Activated T-cell treated with anti-CD3 and anti-CD28 coated beads, Interleukin-2, amount 50 U/mL, for 48 hours (primary cell): Measurements from ENCODE around the gene TFB1M.
"Not testable (repeated sequence)": the region's sequence is repeated elsewhere in the genome, so short reads cannot be mapped to it uniquely, and the experiment has no call there.

Source experiments
- DNase-seq, 2 experiments: peaks; one replicate each; pipeline ENCODE4 v3.0.0-alpha.2; 2020

Gene TFB1M

GRCh38 chr6:155292711-155293110 lies 21.6 kb downstream of the TFB1M start:
- no peak for DNase-seq

GRCh38 chr6:155291291-155291690 lies 23.0 kb downstream of the TFB1M start:
- no peak for DNase-seq

- no peak for DNase-seq
These were observed 23.8 kb downstream of the TFB1M start for GRCh38 chr6:155290491-155290890.

DNA sequence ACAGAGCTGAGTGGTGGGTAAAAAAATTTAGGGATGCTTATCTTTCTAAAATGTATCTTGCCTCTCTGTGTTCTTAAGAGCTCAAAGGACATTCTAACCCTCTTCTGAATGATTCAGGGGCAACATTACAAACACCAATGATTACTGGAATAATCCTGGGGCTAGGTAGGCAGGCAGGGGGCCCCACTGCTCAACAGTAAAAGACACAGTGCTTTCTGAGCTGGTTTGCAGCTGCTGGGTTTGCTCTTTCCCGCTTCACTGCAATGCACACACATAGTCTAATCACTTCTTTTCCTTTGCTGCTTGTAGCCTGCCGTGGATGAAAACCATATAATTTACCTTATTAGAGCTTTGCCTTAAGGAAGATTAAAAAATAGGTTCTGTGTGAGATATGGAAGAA lies 26.5 kb downstream of the TFB1M start:
- DNase-seq = no peak

DNA sequence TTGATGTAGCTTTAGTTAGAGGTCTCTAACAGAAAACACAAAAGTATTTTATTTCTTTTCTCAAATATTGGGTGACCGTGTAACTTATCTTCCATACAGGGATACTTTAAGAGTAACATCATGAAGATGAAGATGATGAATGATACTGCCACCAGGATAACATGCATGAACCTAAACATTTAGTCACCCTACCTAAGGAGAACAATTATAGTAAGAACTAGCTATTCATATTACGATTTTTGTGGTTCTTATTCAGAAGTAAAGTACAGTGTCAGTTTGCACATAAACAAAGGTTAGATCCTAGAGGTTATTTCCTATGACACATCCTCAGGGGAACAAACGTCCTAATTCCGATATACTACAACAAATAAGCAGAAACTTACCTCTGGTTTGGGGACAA lies 29.5 kb downstream of the TFB1M start:
- DNase-seq = no peak

DNA sequence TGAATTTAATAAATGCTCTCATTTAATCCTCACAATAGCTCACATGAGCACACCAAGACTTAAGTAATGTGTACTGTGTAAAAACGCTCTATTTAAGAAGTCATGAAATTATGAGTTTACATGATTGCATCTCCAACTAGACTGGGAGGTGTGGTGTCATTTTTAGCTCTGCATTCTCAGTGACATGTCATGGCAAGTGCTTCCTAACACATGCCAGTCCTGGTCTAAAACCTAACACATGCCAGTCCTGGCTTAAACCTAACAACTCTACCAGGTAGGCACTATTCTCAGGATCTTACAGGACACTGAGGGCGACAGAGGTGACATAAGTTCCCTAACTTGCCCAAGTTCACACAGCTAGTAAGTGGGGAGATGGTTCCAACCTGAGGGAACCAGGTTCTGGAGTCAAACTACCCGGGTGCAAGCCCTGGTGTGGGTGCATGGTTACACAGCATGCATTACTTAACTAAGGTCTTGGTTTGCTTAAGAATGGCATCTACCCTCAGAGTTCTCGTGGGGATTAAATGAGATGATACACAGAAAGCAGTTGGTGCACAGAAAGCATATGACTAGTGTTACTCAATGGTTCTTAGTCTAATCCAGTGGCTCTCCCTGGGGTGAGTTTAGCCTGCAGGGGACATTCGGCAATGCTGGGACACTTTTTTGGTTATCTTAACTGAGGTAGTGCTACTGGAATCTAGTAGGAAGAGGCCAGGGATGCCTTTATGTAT lies 35.8 kb downstream of the TFB1M start:
- no peak for DNase-seq

DNA sequence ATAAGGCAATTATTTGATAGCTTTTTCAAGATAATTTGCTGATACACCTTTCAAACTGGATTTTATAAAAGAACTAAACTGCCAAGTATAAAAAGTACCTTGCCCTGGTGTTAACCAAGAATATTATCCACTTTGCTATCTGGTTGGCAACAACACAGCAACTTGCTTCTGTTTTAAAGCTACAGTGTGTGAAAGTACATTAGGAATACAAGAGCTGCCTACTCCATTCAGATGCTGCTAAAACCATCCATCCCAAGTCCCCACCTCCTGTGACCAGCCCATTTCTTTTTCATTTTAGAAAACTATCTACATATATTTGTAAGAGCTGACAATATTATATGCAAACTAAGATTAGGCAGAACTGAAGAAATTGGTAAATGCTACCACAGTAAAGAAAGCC lies 37.6 kb downstream of the TFB1M start:
- no peak for DNase-seq

DNA sequence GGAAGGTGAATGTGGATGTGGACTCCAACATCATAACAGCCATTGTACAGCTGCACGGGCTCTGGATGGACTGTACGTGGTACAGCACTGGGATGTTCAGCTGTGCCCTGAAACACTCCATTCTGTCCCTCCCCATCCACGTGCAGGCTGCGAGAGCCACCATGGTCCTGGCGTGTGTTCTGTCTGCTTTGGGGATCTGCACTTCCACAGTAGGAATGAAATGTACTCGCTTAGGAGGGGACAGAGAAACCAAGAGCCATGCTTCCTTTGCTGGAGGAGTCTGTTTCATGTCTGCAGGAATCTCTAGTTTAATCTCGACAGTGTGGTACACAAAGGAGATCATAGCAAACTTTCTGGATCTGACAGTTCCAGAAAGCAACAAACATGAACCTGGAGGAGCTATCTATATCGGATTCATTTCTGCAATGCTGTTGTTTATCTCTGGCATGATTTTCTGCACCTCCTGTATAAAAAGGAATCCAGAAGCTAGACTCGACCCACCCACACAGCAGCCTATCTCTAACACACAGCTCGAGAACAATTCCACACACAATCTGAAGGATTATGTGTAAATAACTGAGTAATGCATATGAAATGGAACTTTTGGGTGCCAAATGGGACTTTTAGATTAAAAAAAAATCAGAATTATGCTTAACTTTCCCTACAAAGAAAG lies 38.3 kb downstream of the TFB1M start:
- DNase-seq = no peak

DNA sequence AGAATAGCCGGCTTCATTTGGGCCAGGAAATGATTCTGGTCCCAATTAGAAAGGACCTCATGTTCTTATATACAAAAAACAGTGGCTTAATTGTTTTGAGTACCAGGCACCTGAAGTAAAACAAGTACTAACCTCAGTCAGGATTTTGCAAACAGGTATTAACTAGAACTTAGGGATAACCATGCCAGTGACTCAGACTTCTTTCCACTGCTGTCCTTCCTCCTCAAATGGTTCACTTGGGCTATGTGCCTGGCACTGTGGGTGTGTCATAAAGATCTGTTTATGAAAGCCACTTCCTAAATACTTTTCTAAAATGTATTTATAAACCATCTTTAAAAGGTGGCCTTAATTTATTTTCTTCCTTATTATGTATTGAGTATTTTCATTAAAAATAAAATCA lies 39.8 kb downstream of the TFB1M start:
- DNase-seq = no peak

- no peak for DNase-seq
These were observed 40.2 kb downstream of the TFB1M start for GRCh38 chr6:155274106-155274505.

- DNase-seq = no peak
These were observed 40.9 kb downstream of the TFB1M start for GRCh38 chr6:155273431-155273830.

DNA sequence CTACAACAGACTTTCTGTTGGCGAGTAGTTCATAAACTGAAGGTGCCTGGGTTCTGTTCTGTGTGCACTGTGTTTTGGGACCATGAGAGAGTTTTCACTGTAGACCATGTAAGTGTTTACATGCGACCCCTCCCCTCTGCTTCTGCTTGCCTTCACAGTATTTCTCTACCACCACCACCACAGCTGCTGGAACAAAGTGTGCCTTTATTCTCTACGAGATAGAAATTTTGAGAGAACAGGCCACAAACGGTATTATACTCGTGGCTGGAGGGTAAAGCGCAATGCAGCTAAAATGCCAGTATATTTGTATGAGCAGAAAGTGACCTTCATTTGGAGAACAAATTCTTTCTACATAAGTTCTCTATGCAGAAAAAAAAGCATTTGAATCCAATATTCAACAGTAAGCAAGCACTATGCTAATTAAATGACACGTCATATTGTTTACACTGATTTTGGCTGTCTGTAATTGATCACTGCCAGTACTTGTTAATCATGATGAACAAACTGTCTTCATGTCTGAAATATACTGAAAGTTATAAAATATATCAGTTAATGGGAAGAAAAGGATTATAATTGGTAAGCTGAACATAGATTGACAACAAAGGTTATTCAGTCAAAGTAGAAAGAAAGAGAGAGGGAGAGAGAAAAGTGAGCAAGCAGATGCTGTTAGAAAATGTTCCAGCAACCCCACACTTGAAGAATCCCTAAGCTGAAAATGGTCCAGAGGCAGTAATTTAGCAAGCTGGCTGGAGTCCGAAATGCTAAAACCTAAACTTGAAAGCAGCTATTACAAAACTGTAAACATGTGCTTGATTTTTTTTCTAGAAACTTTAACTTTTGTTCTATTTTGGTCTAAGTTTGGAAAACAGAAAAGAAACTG lies 41.7 kb downstream of the TFB1M start:
- no peak for DNase-seq

DNA sequence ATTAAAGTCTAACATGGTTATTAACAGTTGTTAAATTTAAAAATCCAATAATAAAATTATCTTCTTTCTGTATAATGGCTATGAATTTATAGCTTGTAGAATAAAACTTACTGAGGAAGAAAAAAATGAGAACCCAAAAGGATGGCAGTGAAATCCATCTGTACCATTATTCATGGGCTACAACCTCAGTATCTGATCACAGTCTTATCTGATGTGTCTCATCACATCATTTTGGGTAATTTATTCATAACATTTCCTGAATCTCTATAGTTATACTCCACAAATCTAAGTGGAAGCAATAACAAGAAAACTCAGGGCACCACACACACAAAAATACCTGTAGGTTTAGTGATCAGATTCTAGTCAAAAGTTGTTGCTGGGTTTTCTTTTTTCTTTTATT lies 43.1 kb downstream of the TFB1M start:
- no peak for DNase-seq

GRCh38 chr6:155270561-155271091 lies 43.7 kb downstream of the TFB1M start:
- no peak for DNase-seq

DNA sequence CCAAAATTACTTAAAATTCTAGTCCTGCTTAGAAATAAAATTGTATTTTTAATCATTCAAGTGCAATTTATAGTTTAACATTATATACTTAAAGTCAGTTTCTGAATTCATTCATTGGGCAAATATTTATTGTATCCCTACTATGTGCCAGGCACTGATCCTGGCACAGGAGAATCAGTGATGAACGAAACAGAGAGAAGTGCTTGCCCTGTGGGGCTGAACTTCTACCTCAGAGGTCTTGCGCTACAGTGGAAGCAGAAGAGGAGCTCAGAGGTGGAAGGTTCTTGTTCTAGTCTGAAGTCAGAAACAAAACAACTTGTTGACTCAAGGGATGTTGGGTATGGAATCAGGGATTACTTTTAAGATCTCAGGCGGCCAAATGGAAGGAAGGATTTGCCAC lies 44.5 kb downstream of the TFB1M start:
- no peak for DNase-seq

DNA sequence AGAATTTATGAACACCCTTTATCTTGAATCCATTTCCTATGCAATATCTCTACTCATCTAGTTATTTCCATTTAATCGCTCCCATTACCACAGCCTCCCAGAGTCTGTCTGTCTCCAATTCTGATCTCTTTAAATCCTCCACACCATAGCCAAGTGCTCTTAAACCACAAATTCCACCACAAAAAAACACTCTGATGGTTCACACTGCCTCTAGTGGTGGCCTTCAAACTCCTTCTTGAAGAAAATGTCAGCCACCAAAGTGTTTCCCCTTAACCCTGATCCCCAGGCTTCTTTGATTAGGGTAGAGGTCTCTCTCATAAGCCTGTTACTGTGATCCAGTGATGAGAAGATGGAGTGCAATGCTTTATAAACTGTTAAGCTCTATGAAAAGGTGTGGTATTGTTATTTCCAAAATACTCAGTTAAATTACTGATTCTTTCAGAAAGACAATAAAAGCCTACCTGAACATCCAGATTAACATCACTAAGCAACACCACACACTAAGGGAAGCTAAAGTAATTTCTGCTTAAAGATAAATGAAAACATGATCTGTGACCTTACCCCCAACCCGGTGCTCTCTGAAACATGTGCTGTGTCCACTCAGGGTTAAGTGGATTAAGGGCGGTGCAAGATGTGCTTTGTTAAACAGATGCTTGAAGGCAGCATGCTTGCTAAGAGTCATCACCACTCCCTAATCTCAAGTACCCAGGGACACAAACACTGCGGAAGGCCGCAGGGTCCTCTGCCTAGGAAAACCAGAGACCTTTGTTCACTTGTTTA lies 46.0 kb downstream of the TFB1M start:
- not testable (repeated sequence) for DNase-seq

DNA sequence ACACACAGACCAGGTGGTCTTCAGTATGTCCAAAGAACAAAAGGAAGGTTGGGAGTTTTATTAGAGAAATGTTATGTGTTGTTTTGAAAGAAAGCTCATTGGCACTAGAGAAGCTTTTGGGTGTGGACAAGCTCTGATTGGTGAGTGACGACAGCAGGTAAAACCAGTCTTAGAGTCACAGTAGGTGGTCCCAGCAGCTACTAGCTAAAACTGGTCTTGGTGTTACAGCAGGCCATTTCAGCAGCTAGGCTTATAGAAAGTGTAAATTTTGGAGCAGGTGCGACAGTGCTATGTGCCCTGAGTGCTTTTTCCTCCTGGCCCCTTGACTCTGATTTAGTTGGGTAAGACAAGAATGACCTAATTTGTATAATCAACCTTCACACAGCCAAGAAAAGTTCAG lies 46.9 kb downstream of the TFB1M start:
- no peak for DNase-seq

- DNase-seq = no peak
These were observed 48.3 kb downstream of the TFB1M start for GRCh38 chr6:155265843-155266535.

DNA sequence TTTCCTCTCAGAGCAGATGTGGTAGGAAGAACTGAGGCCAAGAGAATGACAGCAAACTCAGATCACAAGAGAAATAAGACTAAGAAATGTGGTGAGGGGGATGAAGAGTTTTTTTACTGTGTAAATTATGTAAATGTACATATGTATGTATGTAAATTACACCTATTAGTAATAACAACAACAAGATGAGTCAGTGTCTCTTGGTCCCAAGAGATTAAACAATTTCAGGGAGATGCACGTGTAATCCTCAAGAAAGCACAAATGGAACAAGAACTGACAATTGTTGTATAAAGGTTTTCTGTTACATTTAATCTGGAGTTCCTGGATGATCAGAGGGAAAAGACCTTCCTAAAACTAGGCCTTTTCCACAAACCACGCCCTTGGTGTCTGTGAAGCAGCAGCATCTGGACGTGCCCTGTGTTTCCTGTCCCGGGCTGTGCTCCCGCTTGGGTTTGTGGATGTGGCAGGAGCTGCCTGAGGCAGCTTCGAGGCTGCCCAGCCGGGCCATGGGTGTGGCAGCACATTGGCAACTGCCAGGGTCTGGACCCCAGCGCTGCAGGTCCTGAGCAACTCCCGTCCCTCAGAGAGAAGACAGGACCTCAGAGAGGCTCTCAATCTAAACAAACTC lies 49.5 kb downstream of the TFB1M start:
- no peak for DNase-seq

DNA sequence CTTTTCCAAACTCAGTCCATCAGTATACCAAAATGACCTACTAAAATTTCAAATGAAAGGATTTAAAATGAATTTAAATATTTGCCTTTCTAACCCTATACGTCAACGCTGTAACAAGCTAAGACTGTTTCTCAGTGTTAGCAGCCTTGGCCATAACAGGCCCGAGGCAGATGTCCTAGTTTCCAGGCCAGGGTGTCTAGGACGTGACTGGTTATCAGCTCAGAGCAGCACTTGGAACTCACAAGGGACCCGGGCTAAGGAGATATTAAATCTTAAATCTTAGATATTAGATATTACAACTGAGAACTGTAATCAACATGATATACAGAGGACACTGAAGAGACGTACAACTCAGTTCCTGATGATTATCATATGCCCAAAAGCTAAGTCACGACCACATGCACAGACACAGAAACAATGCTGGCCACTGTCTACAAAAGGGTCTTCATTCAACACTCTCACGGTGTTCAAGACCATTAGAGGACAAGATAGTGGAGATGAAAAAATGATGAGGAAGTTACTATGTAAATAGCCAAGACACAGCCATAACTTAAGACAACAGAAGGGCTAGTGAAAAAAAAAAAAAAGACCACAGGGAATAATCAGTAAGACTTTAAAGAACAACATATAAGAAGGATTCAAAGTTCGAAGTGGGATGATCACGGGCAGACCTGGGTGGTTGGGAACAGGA lies 50.8 kb downstream of the TFB1M start, which contains the start of gene CLDN20:
Gene CLDN20, plus strand, starts transcription at position 641 of the 691 bp plus-strand sequence. CDS start 11,707 bp downstream, outside the sequence.
- DNase-seq = no peak

DNA sequence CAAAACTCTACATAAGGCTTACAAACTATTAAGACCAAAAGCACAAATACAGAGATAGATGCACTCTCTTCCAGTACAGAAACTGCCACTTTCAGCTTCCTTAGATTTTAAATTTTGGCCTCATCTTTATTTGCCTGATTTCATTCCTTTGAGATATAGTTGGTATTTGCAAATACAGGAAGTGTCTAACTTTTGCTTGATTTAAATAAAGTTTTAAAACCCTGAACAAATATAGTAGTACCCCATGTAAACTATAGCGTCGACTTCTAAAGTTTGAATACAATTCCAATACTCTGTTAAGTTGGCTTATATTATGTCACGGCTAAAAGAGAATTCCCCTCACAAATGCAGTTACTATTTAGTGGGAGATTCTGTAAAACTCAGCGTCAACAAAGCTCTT lies 51.6 kb downstream of the TFB1M start:
- DNase-seq = no peak
